GM21717 (cell line): Measurements from ENCODE around the gene FOXO3B.
"Not testable (repeated sequence)": the region's sequence is repeated elsewhere in the genome, so short reads cannot be mapped to it uniquely, and the experiment has no call there.

Source experiments
- ATAC-seq: cut with Tn5 transposase; IDR thresholded peaks from one replicate; pipeline ENCODE4 v1.9.1; 2021; ENCODE audit warnings: mild to moderate bottlenecking, moderate library complexity; ENCODE audit not compliant: unreplicated experiment

Gene FOXO3B

GRCh38 chr17:18661924-18662624 is 20.0 kb downstream of the FOXO3B start:
- not testable (repeated sequence) for ATAC-seq

GRCh38 chr17:18650094-18650493 is 32.0 kb downstream of the FOXO3B start:
- ATAC-seq = not testable (repeated sequence)

- not testable (repeated sequence) for ATAC-seq
Measured at GRCh38 chr17:18644291-18644690, 37.8 kb downstream of the FOXO3B start, which contains the start of gene TBC1D28. Gene TBC1D28 (minus strand): TSS chr17:18644391. CDS start chr17:18641352, 3,039 bp downstream.

GRCh38 chr17:18643124-18643523 is 39.0 kb downstream of the FOXO3B start:
- ATAC-seq = not testable (repeated sequence)

GRCh38 chr17:18638357-18638756 is 43.8 kb downstream of the FOXO3B start:
- not testable (repeated sequence) for ATAC-seq

- not testable (repeated sequence) for ATAC-seq
Measured at GRCh38 chr17:18636237-18636636, 45.9 kb downstream of the FOXO3B start.

- not testable (repeated sequence) for ATAC-seq
Measured at GRCh38 chr17:18635773-18636172, 46.3 kb downstream of the FOXO3B start.

GRCh38 chr17:18634550-18635263 is 47.4 kb downstream of the FOXO3B start:
- ATAC-seq = not testable (repeated sequence)
